Daoy (cell line): Measurements from ENCODE around the gene BMPR1A. TPM values are rescaled to one million over a fixed set of nuclear protein-coding genes. Genes with fewer than 3 reads are reported as not detected.

Source experiments
- DNase-seq: peaks from one replicate; pipeline ENCODE4 v3.0.0-alpha.2; 2015; ENCODE audit warnings: low read depth
- total RNA-seq: library from RNA; depleted of rRNA; stranded (reverse); fragments of >200 nt; shearing (Covaris generic); gene quantifications from 2 replicates; pipeline ENCODE4 v1.2.3, GENCODE V29; 2014

Gene BMPR1A
- total RNA-seq, 1 experiment from 2014 or later: 18.6 TPM

DNA sequence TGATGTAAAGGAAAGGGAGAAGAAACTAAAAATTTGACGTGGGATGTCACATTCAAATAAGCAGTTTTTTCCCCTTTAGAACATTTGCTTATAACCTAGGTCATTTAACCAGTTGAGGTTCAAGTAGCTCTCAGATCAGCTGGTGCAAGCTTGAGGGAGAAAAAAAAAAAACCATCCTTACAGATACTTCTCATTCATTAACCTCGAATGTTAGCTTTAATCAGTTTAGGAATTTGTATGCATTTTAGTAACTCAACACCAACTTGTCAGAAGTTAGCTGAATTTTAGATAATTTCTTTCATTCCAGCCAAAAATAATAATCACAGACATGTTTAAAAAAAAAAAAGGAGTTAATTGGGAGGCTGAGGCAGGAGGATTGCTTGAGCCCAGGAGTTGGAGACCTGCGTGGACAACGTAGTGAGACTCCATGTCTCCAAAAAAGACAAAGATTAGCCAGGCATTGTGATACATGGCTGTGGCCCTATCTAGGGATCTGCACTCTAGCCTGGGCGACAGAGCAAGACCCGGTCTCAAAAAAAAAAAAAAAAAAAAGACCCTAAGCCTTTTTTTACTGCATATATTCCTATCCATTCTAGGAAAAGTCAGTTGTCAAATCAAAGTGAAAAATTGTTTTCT lies 46.2 kb downstream of the BMPR1A start:
- no peak for DNase-seq

GRCh38 chr10:86803156-86803555 lies 46.7 kb downstream of the BMPR1A start:
- DNase-seq: no peak

DNA sequence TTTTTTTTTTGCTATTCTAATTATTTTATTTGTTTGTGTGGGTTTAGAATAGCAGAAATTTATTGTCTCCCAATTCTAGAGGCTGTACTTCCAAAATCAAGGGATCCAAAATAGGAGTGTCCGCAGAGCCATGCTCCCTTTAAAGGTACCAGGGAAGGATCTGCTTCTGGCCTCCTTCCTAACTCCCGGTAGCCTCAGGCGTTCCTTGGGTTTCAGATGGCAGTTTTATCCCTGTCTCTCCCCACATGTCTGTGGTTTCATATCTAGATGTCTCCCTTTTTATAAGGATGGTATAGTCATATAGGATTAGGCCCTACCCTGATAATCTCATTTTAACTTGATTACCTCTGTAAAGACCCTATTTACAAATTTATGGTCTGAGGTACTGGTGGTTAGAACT lies 48.4 kb downstream of the BMPR1A start:
- no peak for DNase-seq

DNA sequence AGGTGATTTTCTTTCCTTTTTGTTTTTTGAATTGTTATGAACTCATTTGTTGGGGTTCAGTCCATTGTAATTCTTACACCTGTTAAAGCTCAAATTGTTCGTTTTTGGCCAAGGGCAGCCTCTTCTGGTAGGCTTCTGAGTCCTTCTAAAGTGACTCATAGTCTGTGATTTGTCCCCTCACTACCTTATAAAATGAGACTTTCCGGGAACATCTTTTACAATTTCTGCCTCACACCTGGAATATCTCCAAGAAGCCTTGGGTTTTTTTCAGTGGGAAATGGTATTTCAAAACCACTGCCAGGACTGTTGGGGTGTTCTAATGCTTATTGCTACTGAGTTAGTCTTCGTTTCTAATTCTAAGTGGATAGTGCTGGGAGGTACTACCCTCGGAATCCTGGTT lies 56.7 kb downstream of the BMPR1A start:
- DNase-seq: no peak

DNA sequence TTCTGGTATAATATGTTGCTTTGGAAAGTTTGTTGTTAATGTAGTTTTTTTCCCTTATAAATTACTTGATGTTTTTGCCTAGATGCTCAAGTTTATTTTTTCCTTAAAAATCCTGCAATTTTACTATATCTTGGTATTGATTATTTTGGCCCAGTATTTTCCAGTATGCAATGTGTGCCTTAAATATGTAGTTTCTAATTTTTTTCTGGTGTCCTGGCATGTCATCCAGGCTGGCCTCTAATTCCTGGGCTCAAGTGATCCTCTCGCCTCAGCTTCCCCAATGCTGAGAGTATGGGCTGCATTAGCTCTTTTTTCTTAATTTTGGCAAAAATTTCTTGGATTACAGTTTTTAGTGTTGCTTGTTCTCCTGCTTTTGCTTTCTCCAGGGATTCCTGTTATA lies 57.6 kb downstream of the BMPR1A start:
- DNase-seq: no peak

GRCh38 chr10:86815035-86815617 lies 58.7 kb downstream of the BMPR1A start:
- no peak for DNase-seq

DNA sequence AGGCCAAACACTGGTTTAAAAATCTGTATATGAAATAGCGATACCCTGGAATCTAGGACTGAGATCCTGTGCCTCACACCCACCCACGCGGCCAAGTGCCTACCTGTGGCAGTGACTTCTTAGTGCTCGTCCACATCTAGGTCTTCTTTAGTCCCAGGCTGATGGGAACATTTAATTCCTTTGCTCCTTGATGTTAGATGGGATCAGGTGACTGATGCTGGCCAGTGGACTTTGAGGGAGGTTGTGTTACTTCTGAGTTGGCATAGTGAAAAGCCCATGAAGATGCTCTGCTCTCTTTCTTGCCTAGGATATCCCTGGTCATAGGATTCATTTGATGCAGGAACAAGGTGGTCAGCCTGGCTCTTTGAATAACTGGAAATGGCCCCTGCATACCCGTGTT lies 59.2 kb downstream of the BMPR1A start:
- DNase-seq: no peak

- no peak for DNase-seq
These were observed 60.8 kb downstream of the BMPR1A start for GRCh38 chr10:86817246-86817645.

DNA sequence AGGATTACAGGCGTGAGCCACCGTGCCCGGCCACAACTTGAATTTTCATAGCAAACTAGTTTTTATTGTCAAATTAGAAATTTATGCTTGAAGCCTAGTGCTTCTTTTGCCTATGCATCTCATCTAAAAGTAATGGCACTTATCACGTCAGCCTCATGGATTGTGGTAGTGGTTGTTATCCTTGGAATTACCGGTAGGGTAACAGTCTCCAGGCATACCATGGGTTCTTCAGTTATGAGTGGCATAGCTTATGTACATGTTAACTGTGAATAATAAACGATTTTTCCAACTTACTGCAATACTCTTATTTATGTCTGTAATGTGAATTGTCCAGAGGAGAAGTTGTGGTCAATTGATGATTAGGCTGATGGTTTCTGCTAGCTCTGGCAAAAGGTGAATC lies 63.1 kb downstream of the BMPR1A start:
- no peak for DNase-seq

DNA sequence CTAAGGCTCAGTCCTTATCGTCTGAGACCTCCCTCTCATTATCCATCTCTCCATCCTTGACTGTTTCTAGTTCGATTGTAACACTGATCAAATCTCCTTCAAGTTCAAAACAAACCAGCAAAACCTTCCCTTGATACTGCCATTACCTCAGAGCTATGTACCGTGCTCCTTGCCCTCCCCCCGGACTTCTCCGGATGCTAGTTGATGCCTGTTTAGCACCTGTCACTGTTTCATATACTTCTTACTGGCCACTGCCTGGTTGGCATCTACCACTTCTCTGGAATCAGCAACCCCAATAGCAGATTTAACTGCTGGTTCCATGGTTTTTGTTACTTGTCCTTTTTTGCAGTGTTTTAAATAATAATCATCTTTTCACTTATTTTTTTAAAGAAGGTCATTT lies 64.1 kb downstream of the BMPR1A start:
- no peak for DNase-seq

DNA sequence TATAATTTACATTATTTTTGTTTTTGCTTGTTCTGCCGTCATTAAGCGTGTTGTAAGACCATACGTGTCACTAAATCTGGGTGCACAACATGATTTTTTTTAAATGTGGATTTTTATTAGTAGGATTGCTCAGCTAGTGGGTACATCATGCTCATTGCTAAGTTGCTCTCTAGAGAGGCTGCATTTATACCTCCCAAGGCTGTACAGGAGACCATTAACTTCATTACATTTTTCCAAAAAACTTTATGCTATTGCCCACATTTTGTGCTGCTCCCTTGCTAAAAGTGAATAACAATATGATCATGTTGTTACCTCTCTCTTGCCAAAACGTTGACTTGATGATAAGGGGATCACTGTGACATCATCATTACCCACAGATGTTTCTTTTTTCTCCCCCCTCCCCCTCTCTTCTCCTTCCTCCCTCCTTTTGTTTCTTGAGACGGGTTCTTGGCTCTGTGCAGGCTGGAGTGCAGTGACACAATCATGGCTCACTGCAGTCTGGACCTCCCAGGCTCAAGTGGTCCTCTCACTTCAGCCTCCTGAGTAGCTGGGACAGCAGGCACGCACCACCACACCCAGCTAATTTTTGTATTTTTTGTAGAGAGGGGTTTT lies 65.1 kb downstream of the BMPR1A start:
- DNase-seq: no peak

DNA sequence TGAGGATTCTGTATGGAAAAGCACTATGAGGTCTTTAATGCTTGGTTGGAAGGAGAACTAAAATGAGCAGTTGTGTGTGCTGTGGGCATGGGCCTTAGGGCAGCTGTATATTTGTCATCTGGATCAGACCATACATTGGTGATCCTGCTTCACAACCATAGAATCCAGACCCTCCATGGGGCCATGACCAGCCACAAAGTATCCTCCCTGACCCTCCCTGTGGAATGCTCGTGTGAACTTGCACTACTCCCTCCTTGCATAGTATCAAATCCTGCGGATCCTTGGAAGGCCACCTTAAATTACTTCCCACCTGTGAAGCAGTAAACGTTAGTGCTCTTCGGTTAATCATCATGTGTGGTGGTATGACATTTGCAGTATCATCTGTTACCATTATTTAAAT lies 67.1 kb downstream of the BMPR1A start:
- no peak for DNase-seq

DNA sequence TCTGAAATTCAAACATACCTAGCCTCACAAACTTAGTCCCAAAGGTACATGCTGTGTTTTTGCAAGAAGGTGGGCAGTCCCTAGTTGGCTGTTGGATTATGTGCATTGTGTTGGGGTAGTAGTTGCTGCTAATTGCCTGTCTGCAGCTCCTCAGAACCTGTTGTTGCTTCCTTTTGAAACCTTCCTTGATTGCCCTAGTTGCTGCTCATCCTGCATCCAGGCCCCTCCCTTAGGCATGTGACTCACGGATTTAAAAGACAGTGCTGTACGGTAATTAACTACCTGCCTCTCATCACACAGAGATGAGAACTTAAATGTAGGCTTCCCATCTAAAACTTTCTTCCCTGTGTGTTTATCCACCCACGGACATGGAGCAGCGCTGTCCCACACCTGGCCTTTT lies 67.7 kb downstream of the BMPR1A start:
- no peak for DNase-seq

- no peak for DNase-seq
These were observed 68.9 kb downstream of the BMPR1A start for GRCh38 chr10:86825366-86825765.

- DNase-seq: no peak
These were observed 71.2 kb downstream of the BMPR1A start for GRCh38 chr10:86827639-86828038.

DNA sequence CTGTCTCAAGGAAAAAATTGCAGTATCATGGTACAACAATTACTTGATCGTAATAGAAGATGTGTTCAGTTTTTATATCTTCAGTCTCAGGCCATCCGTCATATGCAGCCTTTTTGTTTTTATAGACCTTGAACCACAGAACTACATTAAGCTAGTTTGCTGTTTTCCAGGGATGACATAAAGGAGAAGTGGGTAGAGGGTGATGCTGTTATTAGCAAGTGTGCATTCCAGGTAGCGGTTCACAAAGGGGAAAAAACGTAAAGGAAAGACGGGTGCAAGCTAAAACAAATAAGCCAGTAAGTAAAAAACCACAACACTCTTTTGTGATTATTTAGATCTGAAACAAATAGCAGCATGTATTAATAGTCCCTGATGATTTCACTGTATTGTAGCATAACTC lies 71.7 kb downstream of the BMPR1A start:
- no peak for DNase-seq

DNA sequence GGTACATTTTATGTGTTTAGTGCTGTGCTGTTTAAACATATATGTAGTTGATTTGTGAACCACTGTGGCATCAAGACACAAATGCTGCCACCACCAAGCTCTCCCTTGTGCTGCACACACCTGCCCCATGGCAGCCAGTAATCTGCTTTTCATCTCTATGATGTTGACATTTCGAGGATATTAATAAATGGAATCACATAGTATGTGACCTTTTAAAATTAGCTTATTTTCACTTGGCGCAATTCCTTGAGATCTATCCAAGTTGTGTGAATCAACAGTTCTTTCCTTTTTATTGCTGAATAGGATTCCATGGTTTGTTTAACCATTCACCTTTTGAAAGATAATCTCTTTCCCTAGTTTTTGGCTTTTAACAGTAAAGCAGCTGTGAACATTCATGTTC lies 73.1 kb downstream of the BMPR1A start:
- DNase-seq: no peak

- no peak for DNase-seq
These were observed 73.7 kb downstream of the BMPR1A start for GRCh38 chr10:86830043-86830591.

- DNase-seq: no peak
These were observed 77.5 kb downstream of the BMPR1A start for GRCh38 chr10:86833969-86834368.

GRCh38 chr10:86836044-86836443 lies 79.6 kb downstream of the BMPR1A start:
- DNase-seq: no peak

DNA sequence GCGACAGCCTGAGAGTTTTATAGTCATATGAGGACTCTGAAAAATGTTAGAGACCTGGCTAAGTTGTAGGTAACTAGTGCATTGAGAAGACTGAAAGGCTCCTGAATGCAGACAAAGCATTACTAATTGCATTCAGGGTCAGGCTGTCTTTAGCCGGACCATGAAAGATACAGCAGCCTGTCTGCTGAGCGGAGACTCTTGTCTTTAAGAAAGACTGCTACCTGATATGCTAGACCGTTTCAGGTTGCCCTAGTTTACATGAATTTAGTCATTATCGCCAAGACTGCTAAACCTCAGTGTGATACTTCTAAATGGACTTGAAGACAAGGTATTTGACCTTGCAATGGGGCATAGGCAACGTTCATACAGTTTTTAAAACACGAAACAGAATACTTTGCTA lies 81.2 kb downstream of the BMPR1A start:
- DNase-seq: no peak

- no peak for DNase-seq
These were observed 84.1 kb downstream of the BMPR1A start for GRCh38 chr10:86840498-86840897.

- DNase-seq: no peak
These were observed 89.7 kb downstream of the BMPR1A start for GRCh38 chr10:86846088-86846487.
